HepG2 (cell line): ENCODE data around the gene RARRES1. TPM values are rescaled to one million over a fixed set of nuclear protein-coding genes. Genes with fewer than 3 reads are reported as not detected.

Source experiments
- ATAC-seq: fragments of 200-7000 bp; cut with Tn5 transposase; 3 replicates; pipeline ENCODE4 v1.9.1; 2020; ENCODE audit warnings: mild to moderate bottlenecking, moderate library complexity
- BruUV-seq: library from RNA; stranded (reverse); fragments of 400-500 nt; replicated peaks from 2 replicates; lab custom pipeline; 2021; lab: Mats Ljungman, UMichigan
- CTCF ChIA-PET: fragments of 300-600 bp; formaldehyde crosslinking; extraction: SDS; loops from one replicate; lab custom pipeline; 2021; ENCODE audit warnings: low total read pairs, inconsistent platforms, low intra/inter-chr PET ratio; lab: Yijun Ruan, JAX
- POLR2A ChIA-PET: fragments of 350-600 bp; sonication (Branson Sonifier 250); formaldehyde crosslinking; loops from one replicate; lab custom pipeline; 2020; ENCODE audit warnings: antibody characterized with exemption, inconsistent platforms; lab: Yijun Ruan, JAX
- DNase-seq: peaks from one replicate; pipeline ENCODE4 v3.0.0-alpha.2; 2015; ENCODE audit warnings: low spot score
- FAIRE-seq: peaks from 3 replicates; lab custom pipeline; 2011; peaks lifted over from hg19 to GRCh38; lab: Jason Lieb, UNC
- H2AFZ ChIP-seq: one replicate; pipeline ENCODE4 v1.6.1; 2011; ENCODE audit warnings: low read length, inconsistent platforms
- H3K27ac ChIP-seq: fragments of 300-600 bp; 3 replicates; pipeline ENCODE4 v1.8.0; 2011; ENCODE audit warnings: mixed run types, mild to moderate bottlenecking, mixed read lengths, low read length, inconsistent platforms; ENCODE audit not compliant: insufficient read depth; ENCODE audit errors: extremely low read length
- H3K27me3 ChIP-seq, 2 experiments: fragments of 200-600 bp in 1 of 2; 2 replicates in 1 of 2; 3 replicates in 1 of 2; pipeline versions ENCODE4 v1.6.0 to v1.8.0; 2011; ENCODE audit warnings: low read length in 2 of 2, mild to moderate bottlenecking in 2 of 2, moderate library complexity in 2 of 2, inconsistent platforms in 1 of 2; ENCODE audit not compliant: insufficient read depth in 2 of 2, control insufficient read depth in 1 of 2
- H3K36me3 ChIP-seq, 2 experiments: fragments of 200-600 bp in 1 of 2; replicated peaks in 1 of 2; 2 replicates in 1 of 2; 3 replicates in 1 of 2; pipeline versions ENCODE4 v1.5.1 to v1.8.0; 2011; ENCODE audit warnings: low read length in 2 of 2, inconsistent platforms in 1 of 2; ENCODE audit not compliant: insufficient read depth in 2 of 2, control insufficient read depth in 1 of 2
- H3K4me1 ChIP-seq: 2 replicates; pipeline ENCODE4 v1.5.1; 2012; ENCODE audit warnings: low read length, inconsistent platforms; ENCODE audit not compliant: insufficient read depth
- H3K4me2 ChIP-seq: 2 replicates; pipeline ENCODE4 v1.6.0; 2011; ENCODE audit warnings: low read depth, low read length, inconsistent platforms
- H3K4me3 ChIP-seq, 3 experiments: fragments of 200-600 bp in 1 of 3; sonication (generic), shearing (Covaris generic) in 1 of 3; replicated peaks in 1 of 3; 2 replicates each; pipeline ENCODE4 v1.5.1; 2011 to 2016; ENCODE audit warnings: low read length in 3 of 3, inconsistent platforms in 2 of 3, low read depth in 2 of 3, mild to moderate bottlenecking in 2 of 3, control low read depth in 1 of 3, mixed read lengths in 1 of 3; ENCODE audit not compliant: insufficient read depth in 1 of 3
- H3K79me2 ChIP-seq: one replicate; pipeline ENCODE4 v1.6.1; 2011; ENCODE audit warnings: low read length, inconsistent platforms; ENCODE audit not compliant: insufficient read depth
- H3K9ac ChIP-seq: 2 replicates; pipeline ENCODE4 v1.6.0; 2011; ENCODE audit warnings: mild to moderate bottlenecking, low read depth, low read length, inconsistent platforms; ENCODE audit not compliant: insufficient read depth
- H3K9me3 ChIP-seq: 2 replicates; pipeline ENCODE4 v1.5.1; 2012; ENCODE audit warnings: mild to moderate bottlenecking, low read length
- H4K20me1 ChIP-seq: 2 replicates; pipeline ENCODE4 v1.6.0; 2011; ENCODE audit warnings: inconsistent platforms, mild to moderate bottlenecking, low read length, moderate library complexity; ENCODE audit not compliant: insufficient read depth
- CHD4 ChIP-seq: fragments of 200-600 bp; sonication (generic); IDR thresholded peaks from 2 replicates; pipeline ENCODE4 v1.7.0; 2017; ENCODE audit warnings: mild to moderate bottlenecking, low read length, borderline replicate concordance
- HMG20B ChIP-seq: conservative IDR thresholded peaks from 2 replicates; pipeline ENCODE4 v1.6.1; 2016; ENCODE audit warnings: missing genetic modification reagents, missing compliant biosample characterization
- NFE2L1 ChIP-seq: sonication (generic); formaldehyde crosslinking; IDR thresholded peaks from 2 replicates; pipeline ENCODE4 v1.4.0; 2020; ENCODE audit warnings: missing genetic modification reagents, mild to moderate bottlenecking, borderline replicate concordance
- REL ChIP-seq: sonication (generic); formaldehyde crosslinking; conservative IDR thresholded peaks from 2 replicates; pipeline ENCODE4 v1.8.0; 2022; ENCODE audit warnings: mild to moderate bottlenecking, missing genetic modification reagents, moderate library complexity
- RNF219 ChIP-seq: sonication (generic); formaldehyde crosslinking; IDR thresholded peaks from 2 replicates; pipeline ENCODE4 v1.5.0; 2020; ENCODE audit warnings: mild to moderate bottlenecking, missing genetic modification reagents
- SOX6 ChIP-seq, 2 experiments: fragments of 450-650 bp in 1 of 2; sonication (generic) in 1 of 2; formaldehyde crosslinking in 1 of 2; IDR thresholded peaks; 2 replicates each; pipeline versions ENCODE4 v1.4.0 to v1.6.1; 2017 to 2020; ENCODE audit warnings: antibody characterized with exemption in 1 of 2, mild to moderate bottlenecking in 1 of 2, missing genetic modification reagents in 1 of 2
- ZBED4 ChIP-seq: sonication (generic); formaldehyde crosslinking; IDR thresholded peaks from 2 replicates; pipeline ENCODE4 v1.4.0; 2020; ENCODE audit warnings: missing genetic modification reagents, borderline replicate concordance
- ZBTB2 ChIP-seq: sonication (generic); formaldehyde crosslinking; IDR thresholded peaks from 2 replicates; pipeline ENCODE4 v1.8.0; 2022; ENCODE audit warnings: low read depth, missing genetic modification reagents
- ZNF337 ChIP-seq: sonication (generic); formaldehyde crosslinking; IDR thresholded peaks from 2 replicates; pipeline ENCODE4 v1.5.1; 2020; ENCODE audit warnings: missing genetic modification reagents, low read depth, mild to moderate bottlenecking, borderline replicate concordance
- ZNF543 ChIP-seq: sonication (generic); formaldehyde crosslinking; IDR thresholded peaks from 2 replicates; pipeline ENCODE4 v1.4.0; 2020; ENCODE audit warnings: mild to moderate bottlenecking, missing genetic modification reagents
- ZNF572 ChIP-seq: sonication (generic); formaldehyde crosslinking; IDR thresholded peaks from 2 replicates; pipeline ENCODE4 v1.5.1; 2020; ENCODE audit warnings: mild to moderate bottlenecking, missing genetic modification reagents
- ZNF589 ChIP-seq: sonication (generic); formaldehyde crosslinking; conservative IDR thresholded peaks from 2 replicates; pipeline ENCODE4 v1.8.0; 2022; ENCODE audit warnings: mild to moderate bottlenecking, moderate library complexity, missing genetic modification reagents
- ZNF597 ChIP-seq: sonication (generic); formaldehyde crosslinking; IDR thresholded peaks from 2 replicates; pipeline ENCODE4 v1.5.0; 2020; ENCODE audit warnings: missing genetic modification reagents
- ZNF766 ChIP-seq: sonication (generic); formaldehyde crosslinking; IDR thresholded peaks from 2 replicates; pipeline ENCODE4 v1.5.0; 2020; ENCODE audit warnings: missing genetic modification reagents, borderline replicate concordance
- ZNF781 ChIP-seq: sonication (generic); formaldehyde crosslinking; IDR thresholded peaks from 2 replicates; pipeline ENCODE4 v1.5.1; 2020; ENCODE audit warnings: borderline replicate concordance, mild to moderate bottlenecking, missing genetic modification reagents; ENCODE audit errors: not compliant biosample characterization
- ZNF841 ChIP-seq: sonication (generic); formaldehyde crosslinking; IDR thresholded peaks from 2 replicates; pipeline ENCODE4 v1.8.1; 2023; ENCODE audit warnings: missing genetic modification reagents, borderline replicate concordance
- WGBS: methylation state at CpG from one replicate; pipeline ENCODE4 v1.1.6; 2017; ENCODE audit warnings: low lambda C conversion rate; 5-methylcytosine and 5-hydroxymethylcytosine counted together
- in situ Hi-C: cut with HindIII; loops from 2 replicates; pipeline ENCODE4 v1.10.0; 2017; ENCODE audit warnings: low pct_unique_long_range_greater_than_20kb; ENCODE audit not compliant: extremely low pct_ligation_motif_present
- intact Hi-C: fragments of 100-400 bp; cut with micrococcal nuclease; formaldehyde crosslinking; loops from one replicate; pipeline ENCODE4 v1.10.0; 2022; ENCODE audit not compliant: unreplicated experiment
- polyA plus RNA-seq, 8 experiments: library from polyadenylated mRNA; depleted of rRNA in 3 of 8; stranded (reverse) in 7 of 8; unstranded in 1 of 8; fragments of >200 nt; fragmentation: Illumina TruSeq in 4 of 8; extraction: Trizol in 4 of 8; gene quantifications; 2 replicates each; pipeline versions ENCODE4 v1.2.1 to v1.2.3, GENCODE V29; 2011 to 2016; ENCODE audit warnings: low read depth in 4 of 8, missing spikeins in 1 of 8, mixed read lengths in 1 of 8; ENCODE audit not compliant: insufficient read depth in 1 of 8
- total RNA-seq, 5 experiments: library from RNA; depleted of rRNA; stranded (reverse); fragments of >200 nt; fragmentation: Illumina TruSeq; extraction: Trizol; gene quantifications; 2 replicates each; pipeline ENCODE4 v1.2.3, GENCODE V29; 2016; ENCODE audit warnings: low read depth in 1 of 5

RARRES1 gene
- total and polyA plus RNA-seq, 2 of the 13 experiments (the other 11 are each of a cell fraction or from before 2014, with no cell fraction given) = not detected

GRCh38 chr3:158763421-158763820 lies 31.2 kb upstream of the RARRES1 start:
- ATAC-seq = no peak
- H4K20me1 ChIP-seq = no peaks in the 10 kb centered on the region
- no TSS peak for BruUV-seq
- no peak for TF ChIP-seq NFE2L1
- no peak for TF ChIP-seq SOX6 (IDR thresholded peaks at IDR 0.05)
- TF ChIP-seq SOX6 (CRISPR knock-in tag; IDR thresholded peaks at IDR 0.05) = no peak
- no peak for TF ChIP-seq RNF219 (CRISPR knock-in tag)
- TF ChIP-seq ZBTB2 (CRISPR knock-in tag) = no peak
- TF ChIP-seq ZNF597 (CRISPR knock-in tag) = no peak
- no peak for TF ChIP-seq CHD4
- TF ChIP-seq REL (CRISPR knock-in tag) = no peak
- TF ChIP-seq ZNF543 (CRISPR knock-in tag) = no peak
- no peak for TF ChIP-seq ZNF572
- no peak for TF ChIP-seq ZNF589 (CRISPR knock-in tag)
- no peak for TF ChIP-seq ZNF841
- TF ChIP-seq HMG20B (CRISPR knock-in tag) = no peak
- TF ChIP-seq ZBED4 (CRISPR knock-in tag) = no peak
- no peak for TF ChIP-seq ZNF766
- TF ChIP-seq ZNF337 (CRISPR knock-in tag) = no peak
- TF ChIP-seq ZNF781 = no peak
- no peak overlapping the region for H3K9ac ChIP-seq
- H3K27ac ChIP-seq = no peak overlapping the region
- 71% methylated on average over 2 of the region's 2 CpGs for WGBS
- no peak for FAIRE-seq
- no peaks in the 10 kb centered on the region for H3K9me3 ChIP-seq
- no peaks in the 10 kb centered on the region for H3K79me2 ChIP-seq
- no peak for DNase-seq
- H3K4me1 ChIP-seq = peaks cover 9% of the 10 kb centered on the region
- intact Hi-C loops (no loop called here), in situ Hi-C loops (no loop called here)
- H3K4me2 ChIP-seq = no peak overlapping the region
- H2AFZ ChIP-seq = no peak overlapping the region
- POLR2A ChIA-PET = no interaction called here
- no peak overlapping the region for H3K4me3 ChIP-seq
- H3K27me3 ChIP-seq = no peaks in the 10 kb centered on the region
- CTCF ChIA-PET = no interaction called here
- no peaks in the 10 kb centered on the region for H3K36me3 ChIP-seq
